SK-N-SH (cell line): ENCODE measurements around the gene SLC40A1.

Source experiments
- EZH2phosphoT487 ChIP-seq: fragments of 200-600 bp; sonication (generic); IDR thresholded peaks from 2 replicates; pipeline ENCODE4 v1.6.1; 2017; ENCODE audit warnings: low read depth, mixed run types, mild to moderate bottlenecking, antibody characterized with exemption, moderate library complexity, borderline replicate concordance
- FOXJ3 ChIP-seq: sonication (generic); formaldehyde crosslinking; IDR thresholded peaks from 2 replicates; pipeline ENCODE4 v1.5.1; 2020; ENCODE audit warnings: mild to moderate bottlenecking, missing genetic modification reagents
- RFX5 ChIP-seq: IDR thresholded peaks from 2 replicates; pipeline ENCODE4 v1.6.1; 2012; ENCODE audit warnings: mild to moderate bottlenecking, improper control_type of control experiment, low read length
- TAF1 ChIP-seq: IDR thresholded peaks from 2 replicates; pipeline ENCODE4 v1.6.1; 2012; ENCODE audit warnings: low read depth, mild to moderate bottlenecking, low read length, moderate library complexity, borderline replicate concordance
- TEAD4 ChIP-seq: IDR thresholded peaks from 2 replicates; pipeline ENCODE4 v1.4.0; 2012; ENCODE audit warnings: mild to moderate bottlenecking, borderline replicate concordance; ENCODE audit not compliant: insufficient read depth
- TF ChIP-seq, protein P1 (sequence below): fragments of 200-600 bp; sonication (generic); IDR thresholded peaks from 2 replicates; pipeline ENCODE4 v1.6.1; 2017; ENCODE audit warnings: antibody characterized with exemption, mild to moderate bottlenecking, moderate library complexity

DNA sequence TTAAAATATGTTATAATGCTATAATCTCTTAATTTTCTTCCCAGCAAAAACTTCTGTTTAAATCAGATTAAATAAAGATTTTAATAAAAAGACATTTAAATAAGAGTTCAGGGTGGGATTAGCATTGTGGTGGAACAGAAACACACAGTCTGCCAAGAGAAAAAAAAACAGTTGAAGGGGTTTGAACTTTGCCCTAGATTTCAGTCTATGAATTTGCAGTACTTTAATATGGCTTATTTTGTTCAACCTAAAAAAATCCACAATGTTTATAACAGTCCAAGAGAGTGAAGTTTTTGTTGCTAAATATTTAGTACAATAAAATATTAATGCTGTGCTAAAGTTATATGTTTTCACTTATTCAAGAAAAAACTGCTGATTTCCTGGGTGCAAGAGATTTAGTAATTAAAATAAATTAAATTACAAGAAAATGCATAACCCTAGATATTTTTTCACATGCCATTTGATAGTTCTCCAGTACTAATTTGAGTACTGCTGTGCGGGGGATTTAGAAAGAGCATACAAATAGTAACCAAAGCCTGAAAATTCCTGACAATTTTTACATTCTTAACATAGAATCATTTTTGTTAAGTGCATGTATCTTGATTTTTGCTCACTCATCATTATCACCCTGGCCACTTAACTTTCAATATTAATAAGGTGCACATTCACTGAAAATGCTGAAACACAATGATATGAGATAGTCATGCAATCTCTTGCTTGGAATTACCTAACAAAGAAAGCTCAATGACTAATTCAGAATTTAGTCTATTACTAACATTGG lies 52.6 kb downstream of the SLC40A1 start:
- TF ChIP-seq, protein P1, sequence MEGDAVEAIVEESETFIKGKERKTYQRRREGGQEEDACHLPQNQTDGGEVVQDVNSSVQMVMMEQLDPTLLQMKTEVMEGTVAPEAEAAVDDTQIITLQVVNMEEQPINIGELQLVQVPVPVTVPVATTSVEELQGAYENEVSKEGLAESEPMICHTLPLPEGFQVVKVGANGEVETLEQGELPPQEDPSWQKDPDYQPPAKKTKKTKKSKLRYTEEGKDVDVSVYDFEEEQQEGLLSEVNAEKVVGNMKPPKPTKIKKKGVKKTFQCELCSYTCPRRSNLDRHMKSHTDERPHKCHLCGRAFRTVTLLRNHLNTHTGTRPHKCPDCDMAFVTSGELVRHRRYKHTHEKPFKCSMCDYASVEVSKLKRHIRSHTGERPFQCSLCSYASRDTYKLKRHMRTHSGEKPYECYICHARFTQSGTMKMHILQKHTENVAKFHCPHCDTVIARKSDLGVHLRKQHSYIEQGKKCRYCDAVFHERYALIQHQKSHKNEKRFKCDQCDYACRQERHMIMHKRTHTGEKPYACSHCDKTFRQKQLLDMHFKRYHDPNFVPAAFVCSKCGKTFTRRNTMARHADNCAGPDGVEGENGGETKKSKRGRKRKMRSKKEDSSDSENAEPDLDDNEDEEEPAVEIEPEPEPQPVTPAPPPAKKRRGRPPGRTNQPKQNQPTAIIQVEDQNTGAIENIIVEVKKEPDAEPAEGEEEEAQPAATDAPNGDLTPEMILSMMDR: no peak
- TF ChIP-seq EZH2phosphoT487 (no peak), TAF1 (no peak), FOXJ3 (CRISPR knock-in tag) (no peak), TEAD4 (no peak), RFX5 (no peak)
